GM12874 (cell line): ENCODE measurements around the gene MAN1A2.

Experiments used
- TF ChIP-seq, protein P1 (sequence below): IDR thresholded peaks from 2 replicates; pipeline ENCODE4 v1.5.1; 2011; ENCODE audit warnings: low read depth, mild to moderate bottlenecking, control low read depth, low read length, moderate library complexity; ENCODE audit not compliant: insufficient read depth

MAN1A2 gene

DNA sequence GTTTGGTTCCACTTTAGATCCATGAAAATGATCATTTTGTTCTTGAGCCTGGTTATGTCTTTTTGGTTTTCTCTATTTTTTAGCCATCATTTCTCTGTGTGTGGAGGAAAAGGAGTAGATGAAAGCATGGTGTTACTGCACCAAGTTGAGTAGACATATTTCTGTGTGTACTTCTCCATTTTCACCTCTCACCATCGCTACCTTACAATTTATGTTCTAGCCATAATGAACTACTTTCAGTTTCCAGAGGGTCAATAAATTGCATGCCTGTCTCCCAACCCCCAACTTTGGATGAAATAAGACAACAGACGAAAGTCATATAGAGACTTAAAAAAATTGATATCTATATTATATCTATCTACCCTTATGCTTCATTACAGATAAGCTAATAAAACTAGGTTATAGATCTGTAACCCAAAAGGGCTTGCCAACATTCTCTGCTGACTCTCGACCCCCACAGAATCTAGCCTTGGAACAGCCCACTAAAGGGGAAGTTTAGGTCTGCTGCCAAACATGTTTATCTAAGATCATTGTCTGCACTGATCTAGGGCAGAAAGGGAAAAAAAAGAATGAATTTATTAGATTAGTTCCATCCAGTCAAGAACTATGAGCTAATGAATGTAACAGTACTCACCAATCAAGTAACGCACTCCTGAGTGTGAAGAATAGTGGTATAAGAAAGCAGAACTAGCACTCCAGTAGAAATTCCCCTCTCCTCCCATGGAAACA is 7.5 kb upstream of the MAN1A2 start:
- TF ChIP-seq, protein P1, sequence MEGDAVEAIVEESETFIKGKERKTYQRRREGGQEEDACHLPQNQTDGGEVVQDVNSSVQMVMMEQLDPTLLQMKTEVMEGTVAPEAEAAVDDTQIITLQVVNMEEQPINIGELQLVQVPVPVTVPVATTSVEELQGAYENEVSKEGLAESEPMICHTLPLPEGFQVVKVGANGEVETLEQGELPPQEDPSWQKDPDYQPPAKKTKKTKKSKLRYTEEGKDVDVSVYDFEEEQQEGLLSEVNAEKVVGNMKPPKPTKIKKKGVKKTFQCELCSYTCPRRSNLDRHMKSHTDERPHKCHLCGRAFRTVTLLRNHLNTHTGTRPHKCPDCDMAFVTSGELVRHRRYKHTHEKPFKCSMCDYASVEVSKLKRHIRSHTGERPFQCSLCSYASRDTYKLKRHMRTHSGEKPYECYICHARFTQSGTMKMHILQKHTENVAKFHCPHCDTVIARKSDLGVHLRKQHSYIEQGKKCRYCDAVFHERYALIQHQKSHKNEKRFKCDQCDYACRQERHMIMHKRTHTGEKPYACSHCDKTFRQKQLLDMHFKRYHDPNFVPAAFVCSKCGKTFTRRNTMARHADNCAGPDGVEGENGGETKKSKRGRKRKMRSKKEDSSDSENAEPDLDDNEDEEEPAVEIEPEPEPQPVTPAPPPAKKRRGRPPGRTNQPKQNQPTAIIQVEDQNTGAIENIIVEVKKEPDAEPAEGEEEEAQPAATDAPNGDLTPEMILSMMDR: no peak

GRCh38 chr1:117362986-117363385 is 4.3 kb upstream of the MAN1A2 start:
- TF ChIP-seq, protein P1: no peak

DNA sequence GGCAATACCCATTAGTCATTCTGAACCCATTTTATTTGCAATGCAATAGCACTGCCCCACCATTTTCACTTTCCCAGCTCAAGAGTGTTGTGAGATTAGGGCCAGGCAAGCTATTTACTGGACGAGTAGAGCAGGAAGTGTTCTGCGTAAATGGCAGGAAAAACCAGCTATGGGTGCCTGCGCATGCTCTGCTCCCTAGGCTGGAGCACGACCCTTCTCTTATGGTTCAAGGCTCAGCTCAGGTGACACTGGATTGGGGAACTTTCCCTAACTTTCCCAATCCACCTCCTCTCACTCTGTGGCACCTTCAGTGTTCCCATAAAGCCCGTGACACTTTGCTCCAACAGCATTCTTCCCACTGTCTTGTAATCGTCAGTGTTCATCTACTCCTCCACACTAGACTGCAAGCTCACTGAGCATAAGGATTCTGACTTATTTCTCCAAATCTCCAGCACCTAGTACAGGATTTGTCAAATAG is 3.6 kb upstream of the MAN1A2 start:
- TF ChIP-seq, protein P1: no peak

GRCh38 chr1:117364240-117364639 is 3.0 kb upstream of the MAN1A2 start:
- TF ChIP-seq, protein P1: no peak

GRCh38 chr1:117365350-117366176 is 1.7 kb upstream of the MAN1A2 start:
- TF ChIP-seq, protein P1: no peak

DNA sequence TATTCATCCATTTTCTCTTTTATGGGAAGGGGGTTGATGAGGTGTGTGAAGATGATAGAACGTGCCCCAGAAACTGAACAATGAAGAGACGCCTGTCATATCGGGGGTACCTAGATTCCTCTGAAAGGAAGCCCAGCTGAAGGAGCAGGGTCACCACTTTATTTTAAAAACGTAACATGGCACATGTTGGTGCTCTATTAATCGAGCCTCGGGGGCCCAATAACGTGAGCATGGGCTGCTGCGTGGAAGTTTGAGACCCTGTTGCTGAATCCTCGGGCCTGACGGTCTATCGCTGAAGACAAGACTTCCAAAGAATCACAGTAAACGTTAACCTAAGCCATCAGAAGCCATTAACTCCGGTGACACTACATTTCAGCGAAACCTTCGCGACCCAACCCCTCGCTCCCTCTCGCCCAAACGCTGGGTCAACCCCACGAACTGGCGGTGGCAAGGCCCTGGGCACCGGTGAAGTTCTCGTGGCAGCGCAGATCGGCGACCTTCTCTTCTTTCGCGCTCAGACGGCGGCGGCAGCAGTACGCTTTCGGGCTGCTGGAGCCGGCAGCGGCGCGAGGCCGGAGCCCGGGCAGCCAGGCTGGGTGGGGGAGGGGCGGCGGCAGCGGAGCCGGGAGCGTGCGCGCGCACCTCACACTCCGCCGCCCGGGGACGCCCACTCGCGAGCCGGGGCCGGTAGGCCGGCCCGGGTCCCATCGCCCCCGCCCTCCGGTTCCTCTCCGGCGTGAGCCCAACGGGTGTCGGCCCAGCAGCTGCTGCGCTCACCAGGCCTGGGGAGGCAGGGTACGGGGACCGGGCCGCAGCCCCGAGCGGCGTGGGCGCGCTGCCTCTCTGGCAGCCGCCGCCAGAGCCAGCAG is 838 bp upstream of the MAN1A2 start:
- TF ChIP-seq, protein P1: no peak
